HG03280 (cell line): Measurements from ENCODE around the gene CLSTN1.

ENCODE experiments used
- ATAC-seq: cut with Tn5 transposase; IDR thresholded peaks from one replicate; pipeline ENCODE4 v1.9.1; 2021; ENCODE audit warnings: mild to moderate bottlenecking, moderate library complexity; ENCODE audit not compliant: unreplicated experiment

Gene CLSTN1

DNA sequence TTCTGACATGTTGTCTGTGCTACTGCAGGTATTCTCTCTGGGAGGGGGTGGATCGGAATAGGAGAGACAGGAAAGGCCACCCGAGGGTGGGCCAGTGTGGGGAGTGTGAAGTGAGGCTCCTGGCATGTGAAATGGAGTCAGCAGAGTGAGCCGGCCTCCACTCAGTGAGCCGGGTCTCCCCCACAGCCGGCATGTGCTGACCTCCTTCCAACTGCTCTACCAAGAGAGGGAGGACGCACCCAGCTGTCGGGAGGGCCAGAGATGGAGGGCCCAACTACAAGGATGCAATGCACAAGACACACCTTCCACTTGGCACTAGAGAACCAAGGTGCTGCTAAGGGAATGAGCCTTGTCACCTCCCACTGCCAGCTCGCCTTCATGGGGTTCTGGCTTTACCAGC is 28.2 kb upstream of the CLSTN1 start:
- no peak for ATAC-seq

DNA sequence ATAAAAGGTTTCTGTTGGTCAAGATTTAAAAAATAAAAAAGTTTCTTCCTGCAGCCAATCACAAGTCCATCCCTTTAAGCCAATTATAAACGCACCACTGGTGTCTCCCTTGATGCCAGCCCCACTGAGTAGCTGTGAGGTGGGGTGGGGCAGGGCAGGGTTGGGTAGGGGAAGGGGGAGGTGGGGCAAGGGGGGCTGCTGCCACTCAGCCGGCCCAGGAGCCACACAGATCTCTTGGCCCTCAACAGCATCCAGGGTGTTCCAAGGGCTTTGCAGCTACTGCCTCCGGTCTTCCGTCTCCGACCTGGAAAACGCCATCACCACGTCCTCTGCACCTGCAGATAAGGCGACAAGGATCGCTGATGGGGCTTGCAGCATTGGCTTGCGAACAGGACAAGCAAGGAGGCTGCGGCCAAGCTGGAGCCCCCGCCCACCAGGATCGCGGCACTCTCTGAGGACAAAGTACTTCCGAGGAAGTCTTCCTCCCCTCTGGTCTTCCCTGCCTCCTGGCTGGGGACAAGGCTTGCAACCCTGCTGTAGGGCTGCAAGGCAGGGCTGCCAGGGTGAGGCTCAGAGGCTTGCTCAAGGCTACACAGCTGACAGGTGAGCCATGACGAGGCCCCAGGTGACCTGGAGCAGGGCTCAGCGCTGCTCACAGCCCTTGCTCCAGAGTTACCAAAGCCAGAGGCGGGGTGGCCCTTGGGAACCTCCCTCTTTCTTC is 26.8 kb upstream of the CLSTN1 start:
- ATAC-seq = no peak

DNA sequence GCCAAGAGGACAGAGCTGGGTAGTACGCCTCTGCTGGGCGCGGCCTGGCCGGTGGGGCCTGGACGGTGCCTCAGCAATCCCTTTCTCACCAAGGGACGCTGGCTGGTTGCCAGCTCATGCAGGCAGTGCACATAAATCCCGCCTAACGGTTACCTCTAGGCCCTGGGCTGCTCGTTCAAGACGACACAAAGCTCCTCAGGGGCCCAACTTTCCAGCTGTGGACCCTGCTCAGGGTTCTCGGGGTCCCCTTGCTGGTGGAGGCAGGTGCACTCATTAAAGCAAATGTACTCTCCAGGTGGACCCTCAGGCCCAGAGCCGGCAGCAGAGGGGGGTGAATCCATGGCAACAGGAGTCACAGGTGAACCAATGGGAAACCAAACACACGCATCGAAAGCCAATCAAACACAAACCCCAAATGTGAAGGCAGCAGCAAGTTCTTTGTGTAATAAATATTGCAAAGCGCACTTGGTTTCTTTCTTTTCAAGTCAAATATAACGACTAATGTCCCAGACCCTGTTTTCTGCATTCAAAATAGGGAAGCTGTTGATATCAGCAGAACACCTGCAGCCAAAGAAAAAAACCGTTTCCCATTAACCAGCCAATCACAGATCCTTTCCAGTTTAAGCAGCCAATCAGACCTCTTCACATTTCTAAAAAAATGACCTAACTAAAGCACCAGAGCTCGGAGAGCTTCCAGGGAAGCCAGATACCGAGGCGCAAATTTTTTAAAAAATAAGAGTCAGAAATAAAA is 26.1 kb upstream of the CLSTN1 start:
- no peak for ATAC-seq

DNA sequence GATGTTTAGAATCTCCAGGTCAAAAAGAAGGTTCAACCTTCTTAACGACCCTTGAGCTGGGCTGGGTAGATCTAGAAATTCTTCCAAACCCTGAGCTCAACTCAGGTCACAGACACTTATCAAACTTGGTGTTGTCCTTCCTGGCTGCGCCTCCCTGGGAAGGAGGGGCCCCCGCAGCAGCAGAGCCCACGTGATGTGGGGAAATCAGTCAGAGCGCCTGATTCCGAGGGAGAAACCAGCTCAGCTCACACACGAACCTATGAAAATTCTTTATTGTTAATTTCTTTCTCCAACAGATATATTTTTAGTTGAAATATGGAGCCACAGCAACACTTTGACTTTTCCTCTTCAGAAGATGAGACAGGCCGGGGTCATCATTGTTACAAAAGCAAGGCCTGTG is 24.3 kb upstream of the CLSTN1 start:
- ATAC-seq = no peak

DNA sequence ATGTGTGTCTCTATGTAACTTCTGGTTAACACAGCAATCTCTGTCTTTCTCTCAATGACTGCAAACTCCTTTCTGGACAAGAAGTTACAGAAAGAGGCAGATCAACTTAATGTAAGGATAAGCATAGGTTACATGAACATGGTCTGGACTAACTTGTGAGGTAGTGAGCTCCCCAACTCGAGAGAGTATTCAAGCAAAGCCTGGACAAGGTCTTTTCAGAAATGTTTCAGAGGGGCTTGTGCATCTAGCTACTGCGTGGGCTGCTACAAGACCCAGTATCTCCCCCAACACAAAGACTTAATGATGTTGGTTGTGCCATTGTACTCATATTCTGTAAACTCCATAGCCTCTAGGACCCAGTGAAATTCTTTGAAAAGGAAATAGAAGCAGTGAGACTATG is 23.5 kb upstream of the CLSTN1 start:
- no peak for ATAC-seq

DNA sequence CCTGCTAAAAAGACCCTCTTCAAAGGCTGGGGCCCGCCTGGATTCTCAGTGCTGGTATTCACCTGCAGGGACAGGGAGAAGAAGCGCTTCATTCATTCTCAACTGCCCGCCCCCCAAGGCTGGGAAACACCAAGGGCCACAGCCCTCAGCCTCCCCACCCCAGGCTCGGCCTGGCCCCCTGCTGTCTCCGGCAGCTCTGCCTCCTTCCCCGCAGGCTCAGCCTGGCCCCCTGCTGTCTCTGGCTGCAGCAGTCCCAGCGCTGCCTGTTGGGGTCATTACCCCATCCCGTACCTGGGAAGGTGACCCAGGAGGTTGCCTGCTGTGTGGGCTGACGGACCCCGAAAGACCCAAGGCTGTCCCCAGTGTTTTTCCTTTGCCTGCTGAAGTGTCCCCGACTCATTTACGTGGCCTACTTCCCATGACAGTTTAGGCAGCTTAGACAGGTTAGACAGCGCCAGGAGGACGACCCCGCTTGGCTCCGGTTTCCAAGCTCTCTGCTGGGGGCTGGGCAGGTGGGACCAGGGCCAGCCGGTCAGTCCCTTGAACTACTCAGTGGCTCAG is 22.9 kb upstream of the CLSTN1 start:
- ATAC-seq = no peak

DNA sequence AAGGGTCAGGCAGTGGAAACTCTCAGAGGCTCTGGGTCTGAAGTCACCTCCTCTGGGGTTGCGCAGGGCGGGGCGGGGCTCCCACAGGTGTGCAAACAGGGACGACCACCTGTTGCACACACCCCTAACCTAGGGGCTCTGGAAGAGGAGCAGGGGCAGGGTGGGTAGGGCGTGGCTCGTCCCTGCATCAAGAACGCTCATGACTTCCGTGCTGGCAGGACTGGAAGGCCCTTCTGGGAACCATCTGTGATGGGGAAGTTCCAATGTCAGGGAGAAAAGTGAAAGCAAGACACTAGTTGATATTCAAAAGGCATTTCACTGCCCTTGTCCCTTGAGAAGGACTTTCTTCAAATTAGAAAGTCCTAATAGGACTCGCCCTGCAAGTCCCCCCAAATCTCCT is 22.1 kb upstream of the CLSTN1 start:
- no peak for ATAC-seq

DNA sequence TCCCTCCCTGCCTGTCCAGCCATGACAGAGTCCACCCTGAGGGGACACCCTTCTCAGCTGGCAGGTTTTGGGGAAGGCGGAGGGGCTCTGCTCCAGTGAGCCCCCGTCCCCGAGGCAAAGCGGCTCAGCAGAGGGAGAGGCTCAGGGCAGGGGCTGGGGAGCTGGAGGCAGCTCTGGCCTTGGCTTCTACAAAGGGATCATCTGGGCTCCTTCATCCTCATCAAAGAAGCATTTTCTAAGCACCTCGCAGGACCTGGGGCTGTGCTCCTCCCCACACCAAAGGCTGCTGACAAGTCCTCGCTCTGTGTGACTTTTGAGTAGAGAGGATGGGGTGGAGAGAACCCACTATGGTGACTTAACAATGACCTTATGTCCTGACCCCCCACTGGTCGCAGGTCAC is 21.0 kb upstream of the CLSTN1 start:
- ATAC-seq = no peak

DNA sequence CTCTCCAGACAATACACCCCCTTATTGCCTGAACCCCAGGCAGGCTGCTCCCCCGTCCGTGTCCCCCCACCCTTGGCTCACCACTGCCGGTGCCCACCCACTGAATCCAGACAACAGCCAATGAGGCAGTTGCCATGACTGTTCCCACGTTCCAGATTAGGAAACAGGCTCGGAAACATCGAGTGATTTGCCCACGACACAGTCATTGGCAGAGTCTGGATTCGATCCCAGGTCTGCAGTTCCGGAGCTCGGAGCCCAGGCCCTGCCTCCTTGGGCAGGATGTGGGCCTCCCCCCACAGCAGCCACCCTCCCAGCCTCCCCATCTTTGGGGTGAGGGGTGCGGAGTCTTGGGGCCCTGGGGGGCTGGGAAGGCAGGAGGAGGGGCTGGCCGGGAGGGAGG is 20.3 kb upstream of the CLSTN1 start:
- ATAC-seq = no peak

DNA sequence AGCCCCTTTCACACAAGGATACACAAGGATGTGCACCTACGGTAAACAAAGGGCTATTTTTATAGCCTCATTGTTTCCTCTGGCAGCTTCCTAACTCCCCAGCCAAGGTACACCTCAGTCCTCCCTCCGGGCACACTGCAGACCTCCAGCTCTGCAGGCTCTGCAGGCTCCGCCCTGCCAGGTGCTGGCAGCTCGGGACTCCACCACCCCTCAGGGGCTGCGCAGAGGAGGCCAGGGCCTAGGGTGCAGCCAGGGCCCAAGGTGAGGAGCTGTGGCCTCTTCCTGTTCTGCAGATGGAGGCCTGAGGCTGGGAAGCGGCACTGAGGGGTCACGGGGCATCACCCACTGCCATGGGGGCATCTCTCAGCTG is 19.8 kb upstream of the CLSTN1 start:
- ATAC-seq = no peak

DNA sequence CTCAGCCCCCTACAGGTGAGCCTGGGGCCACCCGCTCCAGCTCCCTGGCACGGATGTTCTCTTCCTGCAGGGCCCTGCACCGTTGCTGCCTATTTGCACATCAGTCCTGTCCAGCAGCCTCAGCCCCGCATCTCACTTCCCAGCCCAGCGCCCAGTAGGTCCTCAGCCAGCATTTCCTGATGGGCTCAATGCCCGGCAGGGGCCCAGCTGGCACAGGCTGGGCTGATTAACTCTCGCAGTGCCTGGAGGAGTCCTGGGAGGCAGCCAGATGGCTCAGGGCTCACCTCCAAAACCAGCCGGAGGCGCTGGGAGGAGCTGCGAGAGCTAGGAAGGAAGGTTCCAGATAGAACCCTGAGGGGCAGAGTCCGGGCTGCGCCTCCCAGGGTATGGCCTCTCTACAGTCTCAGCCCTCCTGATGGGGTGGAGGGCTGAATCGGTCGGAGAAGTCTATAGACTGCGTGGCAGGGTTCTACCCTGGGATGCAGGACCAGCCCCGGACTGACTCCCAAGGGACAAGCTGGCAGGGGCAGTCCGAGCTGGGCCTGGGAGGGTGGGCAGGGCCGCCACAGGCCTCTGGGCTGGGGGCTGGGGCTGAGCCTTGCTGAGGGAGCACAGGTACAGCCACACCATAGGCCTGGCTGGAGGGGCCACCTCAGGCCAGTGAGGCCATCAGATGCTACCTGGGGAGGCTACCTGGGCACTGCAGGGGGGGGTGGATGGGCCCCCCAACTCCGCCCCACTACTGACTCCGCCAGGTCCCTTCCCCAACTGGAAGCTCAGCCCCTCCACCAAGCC is 19.2 kb upstream of the CLSTN1 start:
- ATAC-seq = no peak

DNA sequence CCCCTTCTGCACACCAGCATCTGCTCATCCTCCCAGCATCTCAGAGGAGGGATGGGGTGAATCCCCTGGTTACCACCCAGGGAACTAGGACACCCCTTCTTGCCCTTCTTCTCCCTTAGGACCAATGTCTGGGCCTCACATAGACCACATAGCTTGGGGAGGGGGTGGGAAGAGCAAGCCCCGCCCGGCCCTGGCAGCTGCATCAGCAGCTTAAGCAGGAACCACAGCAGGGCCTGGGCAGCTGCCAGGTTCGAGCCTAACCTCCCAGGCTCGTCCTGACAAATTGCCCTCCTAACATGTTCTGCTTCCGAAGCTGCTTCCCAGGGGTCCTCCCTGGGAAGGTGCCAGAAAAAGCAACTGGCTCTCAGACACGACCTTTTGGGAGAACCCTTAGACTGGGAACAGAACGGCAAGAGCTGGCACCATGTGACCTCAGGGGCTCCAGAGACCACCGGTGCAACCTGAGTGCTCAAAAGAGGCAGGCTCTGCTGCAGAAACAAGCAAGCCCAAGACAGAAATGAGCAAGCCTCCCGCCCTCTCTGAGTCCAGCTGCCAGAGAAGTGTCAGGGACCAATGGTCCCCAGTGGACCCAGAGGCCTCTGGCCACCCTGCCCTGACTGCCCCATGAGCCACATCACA is 18.4 kb upstream of the CLSTN1 start:
- no peak for ATAC-seq

DNA sequence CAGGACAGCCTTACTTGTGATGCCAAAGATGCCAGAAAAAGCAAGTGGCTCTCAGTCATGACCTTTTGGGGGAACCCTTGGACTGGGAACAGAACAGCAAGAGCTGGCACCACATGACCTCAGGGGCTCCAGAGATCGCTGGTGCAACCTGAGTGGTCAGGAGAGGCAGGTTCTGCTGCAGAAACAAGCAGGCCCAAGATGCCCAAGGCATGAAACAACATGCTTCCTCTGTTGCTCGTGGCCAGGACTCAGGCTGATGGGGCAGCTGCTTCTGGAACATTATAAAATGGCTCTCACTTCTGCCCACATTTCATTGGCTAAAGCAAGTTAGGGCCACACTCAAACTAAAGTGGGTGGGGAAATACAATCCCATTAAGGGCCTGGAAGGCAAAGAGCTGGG is 17.7 kb upstream of the CLSTN1 start:
- no peak for ATAC-seq

DNA sequence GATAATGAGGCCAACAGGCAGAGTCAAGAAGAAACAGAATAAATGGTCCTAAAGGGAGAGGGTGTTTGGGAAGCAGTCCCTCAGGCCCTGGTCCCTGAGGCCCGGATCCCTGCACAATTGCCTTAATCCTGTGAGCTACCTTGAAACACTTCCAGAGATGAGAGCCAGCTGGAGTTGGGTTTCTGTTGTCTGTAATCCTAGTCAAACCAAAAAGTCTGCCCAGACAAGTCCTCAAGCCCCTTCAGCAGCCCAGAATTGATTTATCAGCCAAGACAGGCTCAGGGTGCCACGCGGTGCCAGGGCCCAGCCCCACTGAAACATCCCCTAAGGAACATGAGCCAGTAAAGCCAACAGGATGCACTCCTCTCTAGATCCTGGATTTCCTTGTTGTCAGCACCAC is 16.4 kb upstream of the CLSTN1 start:
- no peak for ATAC-seq

DNA sequence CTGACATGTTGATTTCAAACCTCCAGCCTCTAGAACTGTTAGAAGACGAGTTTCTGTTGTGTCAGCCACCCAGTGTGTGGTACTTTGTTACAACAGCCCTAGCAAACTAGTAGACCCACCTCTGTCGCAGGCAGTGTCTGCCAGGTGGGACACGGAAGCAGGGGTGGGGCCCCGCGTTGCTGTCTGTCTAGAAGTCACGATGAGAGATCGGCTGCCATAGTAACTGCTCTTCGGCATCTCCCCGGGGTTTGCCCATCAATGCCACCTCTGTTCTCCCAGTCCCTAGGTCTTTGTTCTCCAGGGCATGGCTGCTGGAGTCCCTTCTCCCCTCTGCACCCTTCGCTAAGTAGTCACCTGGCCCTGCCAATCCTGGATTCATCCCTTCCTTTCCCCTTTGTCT is 15.2 kb upstream of the CLSTN1 start:
- no peak for ATAC-seq

DNA sequence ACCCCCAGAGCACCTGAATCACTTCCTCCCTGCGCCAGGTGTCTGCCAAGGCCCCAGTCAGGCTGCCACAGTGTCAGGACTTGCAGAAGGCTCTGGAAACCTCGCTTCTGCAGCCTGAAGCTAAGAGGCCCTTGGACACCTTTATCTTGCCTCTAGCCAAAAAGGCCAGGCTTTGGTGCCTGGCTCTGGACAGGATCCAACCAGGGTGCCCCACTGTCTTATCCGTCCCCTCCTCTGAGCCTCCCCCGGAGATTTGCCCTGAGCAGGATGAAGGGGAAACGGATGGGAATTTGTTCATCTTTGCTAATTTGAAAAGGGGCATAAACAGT is 12.8 kb upstream of the CLSTN1 start:
- ATAC-seq = no peak

DNA sequence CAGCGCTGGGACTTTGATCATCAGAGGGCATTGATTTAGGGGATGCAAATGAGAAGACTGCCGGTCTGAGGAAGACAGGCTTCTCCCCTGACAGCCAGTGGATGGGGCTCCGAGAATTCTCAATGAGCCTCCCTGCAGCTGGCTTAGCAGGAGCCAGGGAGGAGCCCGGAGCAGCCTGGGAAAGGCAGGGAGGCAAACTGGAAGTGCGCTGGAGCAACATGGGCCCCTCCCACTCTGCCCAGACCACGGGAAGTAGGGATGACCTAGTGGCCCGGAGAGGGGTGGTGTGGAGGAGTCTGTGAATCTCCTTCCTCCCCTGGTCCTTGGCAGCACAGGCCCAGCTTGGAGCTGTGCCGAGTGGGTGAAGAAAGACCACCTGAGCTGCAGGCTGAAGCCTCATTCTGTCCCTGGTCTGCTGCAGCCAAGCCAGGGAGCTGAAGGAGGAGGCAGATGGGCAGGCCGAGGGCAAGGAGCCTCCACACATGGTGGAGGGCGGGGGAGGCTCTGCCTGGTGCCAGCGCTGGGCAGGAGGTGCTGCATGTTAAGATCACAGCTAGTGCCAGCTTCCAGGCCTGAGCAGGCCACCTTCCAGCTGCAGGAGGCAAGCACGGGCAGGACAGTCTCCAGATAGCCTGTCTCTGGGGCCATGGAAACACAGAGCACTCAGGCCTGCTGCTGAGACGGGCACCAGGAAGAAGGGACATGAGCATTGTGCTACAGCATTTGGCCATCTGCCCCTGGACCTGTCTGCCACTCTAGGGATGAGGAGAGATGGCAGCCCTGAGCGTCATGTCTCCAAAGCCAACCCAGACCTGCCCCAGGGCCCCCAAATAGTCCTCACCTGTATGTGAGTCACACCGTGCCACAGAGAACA is 12.2 kb upstream of the CLSTN1 start:
- ATAC-seq = no peak

DNA sequence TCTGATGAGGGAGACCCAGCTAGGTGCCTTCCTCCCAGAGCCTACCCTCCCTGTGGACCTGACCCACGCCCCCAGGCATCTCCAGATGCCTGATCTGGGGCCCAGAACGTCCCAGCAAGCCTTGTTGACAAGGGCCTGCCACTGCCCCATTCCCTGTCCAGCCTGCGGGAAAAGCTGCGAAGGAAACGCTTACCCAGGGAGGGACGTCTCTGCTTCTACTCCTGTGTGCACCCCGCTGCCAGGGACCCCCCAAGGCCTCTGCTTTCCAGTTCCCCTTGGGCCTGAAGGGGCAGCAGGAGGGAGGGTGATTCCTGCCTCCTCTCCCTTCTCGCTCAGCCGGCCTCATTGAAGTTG is 11.6 kb upstream of the CLSTN1 start:
- no peak for ATAC-seq

DNA sequence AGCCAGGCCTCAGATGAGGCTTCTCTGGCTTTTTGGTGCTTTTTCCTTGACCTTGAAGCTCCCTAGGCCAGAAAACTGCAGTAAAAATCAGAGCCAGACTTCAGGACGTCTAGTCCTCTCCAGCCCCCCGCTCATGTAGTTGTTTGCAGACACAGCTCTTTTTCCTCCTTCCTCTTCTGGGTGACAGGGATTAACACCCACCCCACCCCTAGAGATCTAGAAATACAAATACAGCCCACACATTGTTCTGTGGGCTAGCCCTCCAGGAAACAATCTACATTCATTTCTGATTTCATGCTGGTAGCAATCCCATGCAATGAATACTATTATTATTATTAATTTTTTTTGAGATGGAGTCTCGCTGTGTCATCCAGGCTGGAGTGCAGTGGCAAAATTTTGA is 9.9 kb upstream of the CLSTN1 start:
- no peak for ATAC-seq

DNA sequence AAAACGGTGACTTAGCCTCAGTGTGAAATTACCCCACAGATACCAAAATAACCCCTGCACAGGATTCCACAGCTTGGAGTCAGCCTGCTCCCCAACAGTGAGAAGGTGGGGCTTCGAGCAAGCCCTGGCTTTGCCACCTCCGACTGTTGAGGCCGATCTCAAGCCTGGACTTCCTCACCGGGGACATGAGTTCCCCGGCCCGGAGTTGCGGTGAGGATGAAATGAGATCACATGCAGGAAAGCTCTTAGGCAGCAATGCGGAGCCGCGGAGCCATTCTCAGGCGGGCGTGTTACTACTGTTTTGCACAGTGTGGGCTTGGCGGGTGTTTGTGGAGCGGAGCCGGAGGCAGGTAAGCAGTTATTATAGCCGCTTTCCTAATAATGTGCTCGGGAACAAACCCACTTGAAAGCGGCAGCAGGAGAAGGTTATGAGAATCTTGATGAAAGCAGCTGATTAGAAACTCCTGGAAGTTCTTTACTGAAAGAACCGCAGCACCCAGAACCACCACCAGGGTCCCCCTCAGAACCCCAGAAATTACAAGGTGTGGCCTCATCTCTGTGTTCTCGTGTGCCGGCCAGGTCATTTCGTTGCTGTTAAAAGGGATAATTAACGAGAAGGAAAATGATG is 3.9 kb upstream of the CLSTN1 start:
- no peak for ATAC-seq
